ENCODE data around the gene C17orf67. TPM values are rescaled to one million over a fixed set of nuclear protein-coding genes. Genes with fewer than 3 reads are reported as not detected.
A peak's percentile ranks its signal among the peaks of the same experiment; 100 is the strongest.

Gene C17orf67
- 1 to 10 TPM; 4.8 to 9.6 (median 8.4) TPM for total RNA-seq
- 3.0 TPM for total RNA-seq (2013)
- total RNA-seq: 3.2 to 10.8 (median 6.9) reads per million in 29 experiments

GRCh38 chr17:56833809-56834379 lies at the start of gene C17orf67, which contains the start of gene DGKE:
Gene C17orf67 (minus strand): TSS chr17:56833920. CDS start chr17:56815810, 18,110 bp downstream.
Gene DGKE (plus strand): TSS chr17:56834151. CDS start chr17:56834796, 645 bp downstream.
- peaks cover 67 to 71% (median 70%) of the 10 kb centered on the region in 3 donors for H3K4me1 Mint-ChIP-seq
- H3K27me3 ChIP-seq (replicated peaks in 1 of 2; ENCODE audit: control insufficient read depth in 2 of 2, extremely low read depth in 1 of 2, insufficient read depth in 2 of 2, low read length in 1 of 2): no peaks in the 10 kb centered on the region
- no peaks in the 10 kb centered on the region for H3K9me3 ChIP-seq
- peak within 1 kb of the TSS; percentile 91 to 94 for H3K27ac Mint-ChIP-seq
- ATAC-seq (replicated peaks in 1 of 4) (peak; percentile 82 to 89 (median 86)), DNase-seq (peak; percentile 92 to 99 (median 97))
- POLR2A ChIA-PET: interaction anchor here (0.6 kb wide), 2 partner anchors 9 to 1018 kb away, joined by 3 read pairs; no protein-coding TSS in a partner anchor
- WGBS (ENCODE audit: insufficient coverage): 0% methylated on average over 59 of the region's 66 CpGs
- peaks cover 10% of the 10 kb centered on the region for H3K36me3 Mint-ChIP-seq
- CTCF ChIA-PET: interaction anchor here in 1 of 2 donors (1.3 kb wide), 1 partner anchor 13 kb away, joined by 4 read pairs; no protein-coding TSS in a partner anchor
- peaks cover 3 to 9% of the 10 kb centered on the region in 2 donors for H3K36me3 ChIP-seq (ENCODE audit: control insufficient read depth in 2 of 2, extremely low read depth in 1 of 2, insufficient read depth in 1 of 2, low read length in 1 of 2)
- H3K4me3 Mint-ChIP-seq: peak within 1 kb of the TSS; percentile 76 to 97 (median 96)
- no peaks in the 10 kb centered on the region for H3K27me3 Mint-ChIP-seq
- peak within 1 kb of the TSS; percentile 79 to 94 for H3K4me3 ChIP-seq (ENCODE audit: control insufficient read depth in 1 of 2, extremely low read depth in 1 of 2, low read length in 1 of 2)
- H3K9me3 Mint-ChIP-seq: no peaks in the 10 kb centered on the region
- H3K4me1 ChIP-seq (ENCODE audit: control insufficient read depth in 1 of 2, extremely low read depth in 1 of 2, insufficient read depth in 2 of 2, low read length in 2 of 2): peaks cover 15 to 25% of the 10 kb centered on the region in 2 experiments
- H3K27ac ChIP-seq (ENCODE audit: low read length): peak within 1 kb of the TSS; percentile 62

- H3K27me3 ChIP-seq (replicated peaks in 1 of 2; ENCODE audit: control insufficient read depth in 2 of 2, extremely low read depth in 1 of 2, insufficient read depth in 2 of 2, low read length in 1 of 2): no peaks in the 10 kb centered on the region
- H3K4me3 ChIP-seq (ENCODE audit: control insufficient read depth in 1 of 2, extremely low read depth in 1 of 2, low read length in 1 of 2): no peak overlapping the region
- ATAC-seq (replicated peaks in 1 of 4) (no peak), DNase-seq (no peak)
- H3K36me3 Mint-ChIP-seq: peaks cover 6% of the 10 kb centered on the region
- H3K4me3 Mint-ChIP-seq: no peak overlapping the region
- H3K4me1 Mint-ChIP-seq: peaks cover 0 to 6% (median 2%) of the 10 kb centered on the region in 3 donors
- H3K27ac Mint-ChIP-seq: no peak overlapping the region
- H3K4me1 ChIP-seq (ENCODE audit: control insufficient read depth in 1 of 2, extremely low read depth in 1 of 2, insufficient read depth in 2 of 2, low read length in 2 of 2): no peaks in the 10 kb centered on the region
- 100% methylated on average over 1 of the region's 3 CpGs for whole genome bisulfite sequencing (ENCODE audit: insufficient coverage)
- ChIA-PET CTCF (interaction anchor here in 1 of 2 donors (0.6 kb wide), 1 partner anchor 901 kb away, joined by 3 read pairs; no protein-coding TSS in a partner anchor), POLR2A (no interaction called here)
- no peak overlapping the region for H3K27ac ChIP-seq (ENCODE audit: low read length)
- H3K9me3 Mint-ChIP-seq: no peaks in the 10 kb centered on the region
- H3K27me3 Mint-ChIP-seq: no peaks in the 10 kb centered on the region
- H3K9me3 ChIP-seq: no peaks in the 10 kb centered on the region
- no peaks in the 10 kb centered on the region for H3K36me3 ChIP-seq (ENCODE audit: control insufficient read depth in 2 of 2, extremely low read depth in 1 of 2, insufficient read depth in 1 of 2, low read length in 1 of 2)
Observed at GRCh38 chr17:56881685-56882295, 48.1 kb upstream of the C17orf67 start.

- Mint-ChIP-seq H3K4me3 (no peak overlapping the region), H3K27me3 (no peaks in the 10 kb centered on the region), H3K27ac (no peak overlapping the region), H3K36me3 (no peaks in the 10 kb centered on the region), H3K9me3 (no peaks in the 10 kb centered on the region), H3K4me1 (peaks cover 0 to 6% (median 2%) of the 10 kb centered on the region in 3 donors)
- no peak for ATAC-seq (replicated peaks in 1 of 4)
- H3K27ac ChIP-seq (ENCODE audit: low read length): no peak overlapping the region
- H3K36me3 ChIP-seq (ENCODE audit: control insufficient read depth in 2 of 2, extremely low read depth in 1 of 2, insufficient read depth in 1 of 2, low read length in 1 of 2): no peaks in the 10 kb centered on the region
- H3K27me3 ChIP-seq (replicated peaks in 1 of 2; ENCODE audit: control insufficient read depth in 2 of 2, extremely low read depth in 1 of 2, insufficient read depth in 2 of 2, low read length in 1 of 2): no peaks in the 10 kb centered on the region
- ChIA-PET CTCF (no interaction called here), POLR2A (no interaction called here)
- no peak for DNase-seq
- no peak overlapping the region for H3K4me3 ChIP-seq (ENCODE audit: control insufficient read depth in 1 of 2, extremely low read depth in 1 of 2, low read length in 1 of 2)
- no peaks in the 10 kb centered on the region for H3K4me1 ChIP-seq (ENCODE audit: control insufficient read depth in 1 of 2, extremely low read depth in 1 of 2, insufficient read depth in 2 of 2, low read length in 2 of 2)
- 100% methylated on average over 2 of the region's 8 CpGs for WGBS (ENCODE audit: insufficient coverage)
- no peaks in the 10 kb centered on the region for H3K9me3 ChIP-seq
Observed at GRCh38 chr17:56880571-56880970, 46.9 kb upstream of the C17orf67 start.

- no peak for ATAC-seq (replicated peaks in 1 of 4)
- H3K27me3 ChIP-seq (replicated peaks in 1 of 2; ENCODE audit: control insufficient read depth in 2 of 2, extremely low read depth in 1 of 2, insufficient read depth in 2 of 2, low read length in 1 of 2): no peaks in the 10 kb centered on the region
- H3K4me3 Mint-ChIP-seq: no peak overlapping the region
- no peaks in the 10 kb centered on the region for H3K4me1 ChIP-seq (ENCODE audit: control insufficient read depth in 1 of 2, extremely low read depth in 1 of 2, insufficient read depth in 2 of 2, low read length in 2 of 2)
- ChIA-PET POLR2A (no interaction called here), CTCF (no interaction called here)
- no peak for DNase-seq
- no peaks in the 10 kb centered on the region for H3K9me3 ChIP-seq
- H3K27ac ChIP-seq (ENCODE audit: low read length): no peak overlapping the region
- H3K4me3 ChIP-seq (ENCODE audit: control insufficient read depth in 1 of 2, extremely low read depth in 1 of 2, low read length in 1 of 2): no peak overlapping the region
- no peaks in the 10 kb centered on the region for H3K36me3 Mint-ChIP-seq
- H3K4me1 Mint-ChIP-seq: peaks cover 0 to 6% (median 2%) of the 10 kb centered on the region in 3 donors
- H3K9me3 Mint-ChIP-seq: no peaks in the 10 kb centered on the region
- WGBS (ENCODE audit: insufficient coverage): 40% methylated on average over 1 of the region's 3 CpGs
- H3K36me3 ChIP-seq (ENCODE audit: control insufficient read depth in 2 of 2, extremely low read depth in 1 of 2, insufficient read depth in 1 of 2, low read length in 1 of 2): no peaks in the 10 kb centered on the region
- no peaks in the 10 kb centered on the region for H3K27me3 Mint-ChIP-seq
- H3K27ac Mint-ChIP-seq: no peak overlapping the region
Observed at GRCh38 chr17:56880133-56880532, 46.4 kb upstream of the C17orf67 start.

GRCh38 chr17:56879280-56879679 lies 45.6 kb upstream of the C17orf67 start:
- H3K27ac Mint-ChIP-seq: no peak overlapping the region
- H3K36me3 Mint-ChIP-seq: no peaks in the 10 kb centered on the region
- no peak overlapping the region for H3K4me3 Mint-ChIP-seq
- ATAC-seq (replicated peaks in 1 of 4) (no peak), DNase-seq (no peak)
- Histone ChIP-seq H3K36me3 (ENCODE audit: control insufficient read depth in 2 of 2, extremely low read depth in 1 of 2, insufficient read depth in 1 of 2, low read length in 1 of 2) (no peaks in the 10 kb centered on the region), H3K4me1 (ENCODE audit: control insufficient read depth in 1 of 2, extremely low read depth in 1 of 2, insufficient read depth in 2 of 2, low read length in 2 of 2) (no peaks in the 10 kb centered on the region), H3K27ac (ENCODE audit: low read length) (no peak overlapping the region), H3K9me3 (no peaks in the 10 kb centered on the region), H3K27me3 (replicated peaks in 1 of 2; ENCODE audit: control insufficient read depth in 2 of 2, extremely low read depth in 1 of 2, insufficient read depth in 2 of 2, low read length in 1 of 2) (no peaks in the 10 kb centered on the region), H3K4me3 (ENCODE audit: control insufficient read depth in 1 of 2, extremely low read depth in 1 of 2, low read length in 1 of 2) (no peak overlapping the region)
- H3K27me3 Mint-ChIP-seq: peaks cover 2 to 5% of the 10 kb centered on the region in 2 donors
- CTCF ChIA-PET: no interaction called here
- H3K9me3 Mint-ChIP-seq: no peaks in the 10 kb centered on the region
- WGBS (ENCODE audit: insufficient coverage): 93% methylated on average over 7 of the region's 7 CpGs
- POLR2A ChIA-PET: no interaction called here
- peaks cover 0 to 6% (median 2%) of the 10 kb centered on the region in 3 donors for H3K4me1 Mint-ChIP-seq

- WGBS (ENCODE audit: insufficient coverage): 20% methylated on average over 1 of the region's 7 CpGs
- H3K27me3 ChIP-seq (replicated peaks in 1 of 2; ENCODE audit: control insufficient read depth in 2 of 2, extremely low read depth in 1 of 2, insufficient read depth in 2 of 2, low read length in 1 of 2): no peaks in the 10 kb centered on the region
- POLR2A ChIA-PET: no interaction called here
- CTCF ChIA-PET: no interaction called here
- no peaks in the 10 kb centered on the region for H3K4me1 ChIP-seq (ENCODE audit: control insufficient read depth in 1 of 2, extremely low read depth in 1 of 2, insufficient read depth in 2 of 2, low read length in 2 of 2)
- no peak overlapping the region for H3K4me3 ChIP-seq (ENCODE audit: control insufficient read depth in 1 of 2, extremely low read depth in 1 of 2, low read length in 1 of 2)
- no peak for DNase-seq
- no peak overlapping the region for H3K4me3 Mint-ChIP-seq
- no peak overlapping the region for H3K27ac ChIP-seq (ENCODE audit: low read length)
- no peaks in the 10 kb centered on the region for H3K36me3 ChIP-seq (ENCODE audit: control insufficient read depth in 2 of 2, extremely low read depth in 1 of 2, insufficient read depth in 1 of 2, low read length in 1 of 2)
- H3K27me3 Mint-ChIP-seq: peaks cover 4 to 8% of the 10 kb centered on the region in 2 donors
- no peaks in the 10 kb centered on the region for H3K9me3 Mint-ChIP-seq
- peaks cover 0 to 6% (median 2%) of the 10 kb centered on the region in 3 donors for H3K4me1 Mint-ChIP-seq
- H3K9me3 ChIP-seq: no peaks in the 10 kb centered on the region
- no peak overlapping the region for H3K27ac Mint-ChIP-seq
- ATAC-seq (replicated peaks in 1 of 4): no peak
- H3K36me3 Mint-ChIP-seq: no peaks in the 10 kb centered on the region
Observed at GRCh38 chr17:56876766-56877179, 43.1 kb upstream of the C17orf67 start.
